Measurements from ENCODE around the gene PSPN.

- TF ChIP-seq CTCF (IDR thresholded peaks at IDR 0.05) (no peak), POLR2AphosphoS5 (IDR thresholded peaks at IDR 0.05; ENCODE audit: low read depth, low read length) (no peak)
Measured at GRCh38 chr19:6402837-6403608, 27.3 kb upstream of the PSPN start.

Measured in Panc1 (cell line).